Measurements from ENCODE around the gene ZNF273. TPM values are rescaled to one million over a fixed set of nuclear protein-coding genes. Genes with fewer than 3 reads are reported as not detected.

The ZNF273 gene
- 3.1 and 4.2 TPM in 2 replicates for total RNA-seq

DNA sequence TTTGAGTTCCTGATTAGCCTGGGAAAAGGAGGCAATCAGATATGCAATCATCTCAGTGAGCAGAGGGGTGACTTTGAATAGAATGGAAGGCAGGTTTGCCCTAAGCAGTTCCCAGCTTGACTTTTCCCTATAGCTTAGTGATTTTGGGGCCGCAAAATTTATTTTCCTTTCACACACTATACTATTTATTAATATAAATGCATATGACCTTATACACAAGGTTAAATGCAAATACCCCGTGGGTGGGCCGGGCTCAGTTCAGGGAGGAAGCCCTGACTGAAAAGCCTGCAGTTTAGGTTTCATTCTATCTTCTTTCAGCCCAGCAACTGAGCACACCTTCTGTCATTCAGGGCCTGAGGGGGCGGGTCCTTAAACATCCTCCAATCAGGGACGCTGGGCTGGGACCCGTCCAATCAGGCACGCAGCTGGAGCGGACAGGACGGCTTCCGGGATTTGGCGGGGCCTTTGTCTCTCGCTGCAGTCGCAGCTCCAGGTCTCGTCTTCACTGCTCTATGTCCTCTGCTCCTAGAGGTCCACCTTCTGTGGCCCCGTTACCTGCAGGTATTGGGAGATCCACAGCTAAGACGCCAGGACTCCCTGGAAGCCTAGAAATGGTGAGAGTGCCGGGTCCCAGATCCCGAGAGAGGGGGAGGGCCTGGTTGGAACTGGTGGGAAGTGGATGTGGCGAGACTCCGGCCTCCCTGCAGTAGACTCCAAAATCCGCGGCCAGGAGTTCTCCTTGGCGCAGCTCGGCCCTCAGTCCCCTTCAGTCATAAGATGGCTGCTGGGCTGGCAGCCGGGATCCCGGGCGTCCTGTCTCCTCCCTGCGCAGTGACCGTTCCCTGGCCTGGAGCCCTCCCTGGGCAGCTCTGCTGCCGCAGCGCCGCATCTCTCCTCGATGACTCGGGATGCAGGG lies at the start of gene ZNF273:
Gene ZNF273 (plus strand): TSS at position 468 of the 916 bp plus-strand sequence. CDS start 45 bp downstream, at position 513.

Other genes starting within 250 kb of the ZNF273 start
- gene ZNF107, start 237.1 kb upstream of the ZNF273 start, total RNA-seq = 1.3 and 2.8 TPM in 2 replicates
- 2.2 and 7.6 TPM in 2 replicates for gene ZNF138, start 108.8 kb upstream of the ZNF273 start, total RNA-seq
- 5.0 and 6.5 TPM in 2 replicates for gene ZNF117, start 87.8 kb downstream of the ZNF273 start, total RNA-seq
- 9.0 and 9.9 TPM in 2 replicates for gene ERV3-1, start 103.4 kb downstream of the ZNF273 start, total RNA-seq

Measured in smooth muscle cell of trachea (primary cell).